ENCODE measurements around the gene DVL2. TPM values are rescaled to one million over a fixed set of nuclear protein-coding genes. Genes with fewer than 3 reads are reported as not detected.
A peak's percentile ranks its signal among the peaks of the same experiment; 100 is the strongest.

The DVL2 gene
- total and polyA plus RNA-seq, 2 of the 13 experiments (the other 11 are each of a cell fraction or from before 2014, with no cell fraction given) = 5.7 to 38.2 TPM

DNA sequence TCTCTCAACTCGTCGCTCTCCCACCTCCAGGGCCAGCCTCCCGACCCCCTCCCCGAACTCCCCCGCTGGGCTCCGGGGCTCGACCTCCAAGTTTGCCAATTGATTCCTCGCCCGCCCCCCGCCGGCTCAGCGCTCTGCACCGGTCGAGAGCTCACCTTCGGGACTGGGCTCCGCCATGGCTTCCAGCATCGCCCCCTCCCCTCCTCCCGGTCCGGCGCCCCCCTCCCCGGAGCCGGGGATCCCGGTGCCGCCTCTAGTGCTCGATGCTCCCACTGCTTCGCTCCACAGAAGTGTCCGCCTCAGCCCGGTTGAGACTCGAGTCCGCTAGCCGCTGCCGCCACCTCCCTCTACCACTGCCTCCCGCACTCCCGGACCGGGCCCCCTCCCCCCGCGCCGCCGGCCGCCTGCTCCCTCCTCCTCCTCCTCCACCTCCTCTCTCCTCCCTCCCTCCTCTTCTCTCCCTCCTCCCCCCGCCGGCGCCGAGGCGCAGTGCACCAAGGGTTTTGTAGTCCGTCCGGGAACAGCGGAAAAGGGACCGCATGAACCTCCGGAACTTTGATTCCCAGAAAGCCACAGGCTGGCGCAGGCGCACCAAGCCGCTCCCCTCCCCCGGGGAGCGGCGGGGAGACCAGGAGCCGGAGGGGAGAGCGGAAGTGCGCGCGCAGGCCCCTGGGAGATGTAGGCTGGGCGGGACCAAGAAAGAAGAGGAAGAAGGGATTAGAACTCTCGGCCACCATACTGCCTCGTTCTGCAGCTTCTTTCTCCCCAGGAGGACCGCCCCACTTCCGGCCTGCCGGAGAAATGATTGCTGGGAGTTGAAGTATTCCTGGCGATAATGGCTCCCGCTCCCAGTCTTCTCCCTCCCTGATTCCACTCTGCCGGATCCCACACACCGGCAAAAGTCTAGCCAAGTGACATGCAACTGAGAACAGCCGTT is 5.0 kb upstream of the DVL2 start, which contains the start of gene PHF23 (continued):
- TF ChIP-seq ZC3H13 (CRISPR knock-in tag; IDR thresholded peaks at IDR 0.05) = peak; percentile 65; the same call in 1 of the 2 replicates
- no peak for TF ChIP-seq ZNF720 (CRISPR knock-in tag; IDR thresholded peaks at IDR 0.05)
- TF ChIP-seq IRF2 (CRISPR knock-in tag; IDR thresholded peaks at IDR 0.05) = peak; percentile 65; the same call in 1 of the 2 replicates
- TF ChIP-seq ZNF142 (CRISPR knock-in tag; IDR thresholded peaks at IDR 0.05) = no peak
- peak; percentile 80 for TF ChIP-seq GATAD1 (CRISPR knock-in tag; IDR thresholded peaks at IDR 0.05)
- peak; percentile 21; the same call in 1 of the 2 replicates for TF ChIP-seq FOSL2 (CRISPR knock-in tag; IDR thresholded peaks at IDR 0.05)
- TF ChIP-seq ZNF556 (CRISPR knock-in tag; IDR thresholded peaks at IDR 0.05; ENCODE audit: borderline replicate concordance) = no peak; the same call in 1 of the 2 replicates
- TF ChIP-seq PTBP1 (IDR thresholded peaks at IDR 0.05; ENCODE audit: low read depth, low read length, poor library complexity, severe bottlenecking) = peak; percentile 84
- no peak for TF ChIP-seq ZNF83 (CRISPR knock-in tag; IDR thresholded peaks at IDR 0.05; ENCODE audit: borderline replicate concordance)
- TF ChIP-seq ZNF773 (CRISPR knock-in tag; IDR thresholded peaks at IDR 0.05; ENCODE audit: borderline replicate concordance) = no peak; the same call in 1 of the 2 replicates
- peak; percentile 90 for TF ChIP-seq RBFOX2 (IDR thresholded peaks at IDR 0.05; ENCODE audit: low read depth, low read length)
- TF ChIP-seq, protein P1, sequence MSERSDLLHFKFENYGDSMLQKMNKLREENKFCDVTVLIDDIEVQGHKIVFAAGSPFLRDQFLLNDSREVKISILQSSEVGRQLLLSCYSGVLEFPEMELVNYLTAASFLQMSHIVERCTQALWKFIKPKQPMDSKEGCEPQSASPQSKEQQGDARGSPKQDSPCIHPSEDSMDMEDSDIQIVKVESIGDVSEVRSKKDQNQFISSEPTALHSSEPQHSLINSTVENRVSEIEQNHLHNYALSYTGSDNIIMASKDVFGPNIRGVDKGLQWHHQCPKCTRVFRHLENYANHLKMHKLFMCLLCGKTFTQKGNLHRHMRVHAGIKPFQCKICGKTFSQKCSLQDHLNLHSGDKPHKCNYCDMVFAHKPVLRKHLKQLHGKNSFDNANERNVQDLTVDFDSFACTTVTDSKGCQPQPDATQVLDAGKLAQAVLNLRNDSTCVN (CRISPR knock-in tag; IDR thresholded peaks at IDR 0.05; ENCODE audit: borderline replicate concordance) = peak; percentile 22; the same call in 1 of the 2 replicates
- TF ChIP-seq POLR2A (IDR thresholded peaks at IDR 0.05; ENCODE audit: insufficient read depth in 1 of 2, low read depth in 2 of 2, low read length in 2 of 2) = peak; percentile 51 to 69; a peak in 3 of 4 replicates
- TF ChIP-seq IKZF4 (CRISPR knock-in tag; IDR thresholded peaks at IDR 0.05; ENCODE audit: borderline replicate concordance, low read depth, not compliant biosample characterization) = peak; percentile 21
- TF ChIP-seq KDM5B (CRISPR knock-in tag; IDR thresholded peaks at IDR 0.05; ENCODE audit: borderline replicate concordance) = peak; percentile 65; the same call in 1 of the 2 replicates
- TF ChIP-seq, protein P2, sequence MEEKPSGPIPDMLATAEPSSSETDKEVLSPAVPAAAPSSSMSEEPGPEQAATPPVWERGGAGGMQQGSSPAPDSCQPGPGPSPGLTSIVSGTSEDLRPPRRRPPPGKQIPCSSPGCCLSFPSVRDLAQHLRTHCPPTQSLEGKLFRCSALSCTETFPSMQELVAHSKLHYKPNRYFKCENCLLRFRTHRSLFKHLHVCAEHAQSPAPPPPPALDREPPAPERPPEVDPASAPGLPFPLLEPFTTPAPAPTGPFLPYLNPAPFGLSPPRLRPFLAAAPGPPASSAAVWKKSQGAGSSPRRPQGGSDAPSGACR (CRISPR knock-in tag; IDR thresholded peaks at IDR 0.05) = no peak
- TF ChIP-seq ZNF619 (CRISPR knock-in tag; IDR thresholded peaks at IDR 0.05) = 0 out of 2 replicates have a peak, but pooled peaks have one; percentile 7
- no peak for TF ChIP-seq NR3C1 (CRISPR knock-in tag; IDR thresholded peaks at IDR 0.05)
- no peak for TF ChIP-seq TRIM24 (CRISPR knock-in tag; IDR thresholded peaks at IDR 0.05)
- TF ChIP-seq ZNF580 (CRISPR knock-in tag; IDR thresholded peaks at IDR 0.05; ENCODE audit: borderline replicate concordance, low read depth) = peak; percentile 76; the same call in 1 of the 2 replicates
- no peak for TF ChIP-seq MBD4 (IDR thresholded peaks at IDR 0.05; ENCODE audit: borderline replicate concordance, low read length)
- TF ChIP-seq SAP130 (CRISPR knock-in tag; IDR thresholded peaks at IDR 0.05; ENCODE audit: low read depth) = peak; percentile 78

Data from HepG2 (cell line).